Effector memory CD8-positive, alpha-beta T cell (primary cell): ENCODE results near the gene SCCPDH.
"Not testable (repeated sequence)": the region's sequence is repeated elsewhere in the genome, so short reads cannot be mapped to it uniquely, and the experiment has no call there.

Experiments used
- ATAC-seq: fragments of 150-1000 bp; cut with Tn5 transposase; replicated peaks from 2 replicates; pipeline ENCODE4 v1.10.0; 2021; ENCODE audit warnings: mild to moderate bottlenecking, moderate library complexity
- DNase-seq, 3 experiments: peaks; one replicate each; pipeline ENCODE4 v3.0.0; 2021
- H3K27ac Mint-ChIP-seq, 2 donors: one replicate each; pipeline ENCODE4 v1.8.0; 2022; ENCODE audit warnings: mild to moderate bottlenecking in 2 of 2, mixed read lengths in 2 of 2, moderate library complexity in 2 of 2
- H3K27me3 Mint-ChIP-seq, 2 donors: one replicate each; pipeline ENCODE4 v1.8.0; 2022; ENCODE audit warnings: mixed read lengths in 2 of 2
- H3K36me3 Mint-ChIP-seq: one replicate; pipeline ENCODE4 v1.8.0; 2022; ENCODE audit warnings: mild to moderate bottlenecking, moderate library complexity, mixed read lengths; ENCODE audit not compliant: insufficient read depth
- H3K4me1 Mint-ChIP-seq, 2 donors: one replicate each; pipeline ENCODE4 v1.8.0; 2022; ENCODE audit warnings: low read depth in 2 of 2, mixed read lengths in 2 of 2
- H3K4me3 Mint-ChIP-seq, 2 donors: one replicate each; pipeline ENCODE4 v1.8.0; 2022; ENCODE audit warnings: mild to moderate bottlenecking in 2 of 2, mixed read lengths in 2 of 2, moderate library complexity in 2 of 2
- H3K9me3 Mint-ChIP-seq, 2 donors: one replicate each; pipeline ENCODE4 v1.8.0; 2022; ENCODE audit warnings: mixed read lengths in 2 of 2

SCCPDH gene

DNA sequence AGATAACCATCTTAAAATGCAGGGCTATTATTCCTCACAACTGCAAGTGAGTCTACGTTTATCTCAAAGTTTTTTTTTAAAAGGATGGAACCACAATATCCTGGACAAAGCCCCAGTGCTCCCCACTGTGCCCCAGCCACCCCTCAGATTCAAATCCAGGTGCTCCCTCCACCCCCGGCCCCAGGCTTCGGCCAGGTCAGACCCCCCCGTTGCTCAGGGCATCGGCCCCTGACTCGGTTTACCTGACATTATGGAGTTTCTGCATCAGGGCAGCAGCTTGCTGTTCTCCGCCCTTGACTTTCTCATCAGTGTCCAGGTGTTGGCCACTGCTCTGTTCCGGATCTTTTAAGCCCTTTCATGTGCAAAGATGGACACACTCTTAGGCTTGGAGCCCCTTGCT lies 72.9 kb downstream of the SCCPDH start:
- Mint-ChIP-seq H3K9me3 (no peaks in the 10 kb centered on the region), H3K27me3 (peaks cover 15 to 32% of the 10 kb centered on the region in 2 donors), H3K4me1 (no peaks in the 10 kb centered on the region), H3K36me3 (no peaks in the 10 kb centered on the region), H3K27ac (no peak overlapping the region), H3K4me3 (no peak overlapping the region)
- ATAC-seq = no peak
- no peak for DNase-seq

DNA sequence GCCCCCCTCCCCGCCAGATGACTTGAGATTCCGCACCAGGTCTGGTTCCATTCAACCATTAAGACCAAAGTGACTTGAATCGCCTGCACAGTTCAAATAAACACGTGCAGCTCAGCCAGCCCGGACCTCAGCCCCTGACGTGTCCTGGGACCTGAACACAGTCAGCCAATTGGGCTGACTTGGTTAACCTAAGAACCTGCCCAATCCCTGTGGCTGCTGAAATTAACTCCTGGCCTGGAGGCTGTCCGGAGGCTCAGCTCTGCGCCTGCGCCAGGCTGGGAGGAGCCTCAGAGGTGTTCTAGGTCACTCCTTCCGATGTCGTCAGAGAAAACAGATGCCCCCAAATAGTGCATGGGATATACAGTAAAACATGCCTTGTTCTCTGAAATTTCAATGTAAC lies 73.4 kb downstream of the SCCPDH start:
- ATAC-seq = no peak
- Mint-ChIP-seq H3K4me1 (no peaks in the 10 kb centered on the region), H3K36me3 (no peaks in the 10 kb centered on the region), H3K27ac (no peak overlapping the region), H3K9me3 (no peaks in the 10 kb centered on the region), H3K27me3 (peaks cover 15 to 32% of the 10 kb centered on the region in 2 donors), H3K4me3 (no peak overlapping the region)
- DNase-seq = no peak

DNA sequence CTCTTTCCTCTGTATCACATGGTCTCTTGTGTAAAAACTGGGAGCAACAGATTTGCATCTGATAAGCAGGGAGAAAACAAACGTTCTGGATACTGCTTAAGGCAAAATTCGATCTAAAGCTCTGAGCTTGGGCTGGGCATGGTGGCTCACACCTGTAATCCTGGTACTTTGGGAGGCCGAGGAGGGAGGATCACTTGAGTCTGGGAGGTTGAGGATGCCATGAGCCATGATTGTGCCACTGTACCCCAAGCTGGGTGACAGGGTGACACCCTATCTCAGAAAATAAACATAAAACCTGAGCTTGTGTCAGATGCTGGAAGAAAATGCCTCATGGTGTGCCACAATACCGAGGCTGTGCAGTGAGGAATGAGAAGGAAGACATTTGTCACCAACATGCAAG lies 73.9 kb downstream of the SCCPDH start:
- Mint-ChIP-seq H3K4me3 (no peak overlapping the region), H3K27me3 (peaks cover 15 to 28% of the 10 kb centered on the region in 2 donors), H3K36me3 (no peaks in the 10 kb centered on the region), H3K9me3 (no peaks in the 10 kb centered on the region), H3K27ac (no peak overlapping the region), H3K4me1 (no peaks in the 10 kb centered on the region)
- no peak for DNase-seq
- no peak for ATAC-seq

DNA sequence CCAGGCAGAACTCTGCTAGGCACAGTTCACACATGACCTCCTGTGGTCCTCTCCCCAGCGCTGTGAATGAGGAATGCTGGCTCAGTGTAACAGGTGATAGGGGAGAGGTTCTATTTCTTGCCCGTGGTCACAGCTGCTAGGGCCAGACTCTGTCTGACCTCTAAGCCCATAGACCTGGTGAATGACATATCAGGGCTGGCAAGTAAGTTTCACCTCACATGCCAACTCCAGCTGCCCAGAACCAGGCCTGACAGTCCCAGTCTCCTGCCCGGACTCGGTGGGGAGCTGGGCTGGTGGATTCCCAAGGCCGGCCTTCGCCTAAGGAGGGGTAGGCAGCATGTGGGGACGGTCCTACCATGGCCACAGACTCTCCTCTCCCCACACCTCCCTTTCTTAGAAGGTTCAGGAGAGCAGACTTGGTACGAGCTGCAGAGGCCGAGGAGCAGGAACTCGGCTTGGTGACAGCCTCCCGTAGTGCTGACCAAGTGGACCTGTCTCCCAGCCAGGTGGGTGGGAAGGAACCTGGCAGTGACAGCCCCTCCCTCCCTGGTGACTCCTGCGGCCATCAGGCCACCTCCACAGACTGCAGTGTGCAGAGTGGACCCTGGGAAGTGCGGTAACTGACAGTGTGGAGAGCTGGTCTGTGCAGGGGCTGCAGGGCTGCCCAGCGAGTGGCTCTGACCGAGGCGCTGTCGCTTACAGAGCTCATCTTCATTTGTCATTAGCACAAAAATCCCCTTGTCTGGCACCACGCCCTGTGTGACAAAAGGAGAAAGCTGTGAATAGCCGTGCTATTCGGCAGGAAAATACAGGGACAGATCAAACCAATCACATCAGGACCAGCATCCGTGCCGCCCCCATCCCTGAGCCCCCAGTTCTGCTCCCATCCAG lies 74.6 kb downstream of the SCCPDH start:
- Mint-ChIP-seq H3K4me3 (no peak overlapping the region), H3K27me3 (peaks cover 15 to 24% of the 10 kb centered on the region in 2 donors), H3K9me3 (no peaks in the 10 kb centered on the region), H3K36me3 (no peaks in the 10 kb centered on the region), H3K4me1 (no peaks in the 10 kb centered on the region), H3K27ac (no peak overlapping the region)
- DNase-seq = no peak
- ATAC-seq = no peak

DNA sequence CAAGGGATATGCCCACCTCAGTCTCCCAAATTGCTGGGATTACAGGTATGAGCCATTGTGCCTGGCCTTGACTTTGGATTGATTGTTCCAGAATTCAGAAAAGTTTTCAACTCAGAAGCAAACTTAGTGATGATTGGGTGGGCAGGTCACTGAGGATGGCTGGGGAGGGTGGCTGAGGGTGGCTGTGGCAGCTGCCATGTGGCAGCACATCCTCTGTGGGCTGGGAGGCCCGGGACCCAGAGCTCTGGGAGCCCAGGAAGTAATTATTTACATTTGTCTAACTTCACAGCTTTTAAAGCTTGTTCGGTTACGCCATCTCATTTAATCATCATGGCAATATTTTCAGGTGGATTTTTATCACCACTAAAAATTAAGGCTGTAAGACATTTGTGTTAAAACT lies 76.1 kb downstream of the SCCPDH start:
- no peak for ATAC-seq
- no peak overlapping the region for H3K4me3 Mint-ChIP-seq
- H3K4me1 Mint-ChIP-seq = no peaks in the 10 kb centered on the region
- no peak for DNase-seq
- no peaks in the 10 kb centered on the region for H3K36me3 Mint-ChIP-seq
- no peaks in the 10 kb centered on the region for H3K9me3 Mint-ChIP-seq
- H3K27me3 Mint-ChIP-seq = peaks cover 15 to 24% of the 10 kb centered on the region in 2 donors
- H3K27ac Mint-ChIP-seq = no peak overlapping the region

DNA sequence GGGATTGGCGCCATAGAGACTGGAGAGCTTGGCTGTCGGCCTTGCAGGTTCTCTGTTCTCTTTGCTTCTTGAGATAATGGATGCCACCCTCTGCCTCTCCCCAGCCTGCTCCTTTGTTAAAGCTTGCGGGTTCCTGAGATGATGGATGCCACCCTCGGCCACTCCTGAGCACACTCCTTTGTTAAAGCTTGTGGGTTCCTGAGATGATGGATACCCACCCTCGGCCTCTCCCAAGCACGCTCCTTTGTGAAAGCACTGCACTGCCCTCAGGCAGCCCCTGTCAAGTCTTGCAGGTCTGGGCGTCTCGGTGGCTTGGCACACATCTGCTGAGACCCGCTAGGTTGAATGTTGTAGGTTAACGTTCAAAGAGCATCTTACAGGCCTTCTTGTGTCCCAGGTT lies 76.5 kb downstream of the SCCPDH start:
- no peak overlapping the region for H3K27ac Mint-ChIP-seq
- DNase-seq (no peak), ATAC-seq (no peak)
- no peaks in the 10 kb centered on the region for H3K36me3 Mint-ChIP-seq
- H3K4me3 Mint-ChIP-seq = no peak overlapping the region
- H3K9me3 Mint-ChIP-seq = no peaks in the 10 kb centered on the region
- H3K27me3 Mint-ChIP-seq = peaks cover 15 to 24% of the 10 kb centered on the region in 2 donors
- no peaks in the 10 kb centered on the region for H3K4me1 Mint-ChIP-seq

DNA sequence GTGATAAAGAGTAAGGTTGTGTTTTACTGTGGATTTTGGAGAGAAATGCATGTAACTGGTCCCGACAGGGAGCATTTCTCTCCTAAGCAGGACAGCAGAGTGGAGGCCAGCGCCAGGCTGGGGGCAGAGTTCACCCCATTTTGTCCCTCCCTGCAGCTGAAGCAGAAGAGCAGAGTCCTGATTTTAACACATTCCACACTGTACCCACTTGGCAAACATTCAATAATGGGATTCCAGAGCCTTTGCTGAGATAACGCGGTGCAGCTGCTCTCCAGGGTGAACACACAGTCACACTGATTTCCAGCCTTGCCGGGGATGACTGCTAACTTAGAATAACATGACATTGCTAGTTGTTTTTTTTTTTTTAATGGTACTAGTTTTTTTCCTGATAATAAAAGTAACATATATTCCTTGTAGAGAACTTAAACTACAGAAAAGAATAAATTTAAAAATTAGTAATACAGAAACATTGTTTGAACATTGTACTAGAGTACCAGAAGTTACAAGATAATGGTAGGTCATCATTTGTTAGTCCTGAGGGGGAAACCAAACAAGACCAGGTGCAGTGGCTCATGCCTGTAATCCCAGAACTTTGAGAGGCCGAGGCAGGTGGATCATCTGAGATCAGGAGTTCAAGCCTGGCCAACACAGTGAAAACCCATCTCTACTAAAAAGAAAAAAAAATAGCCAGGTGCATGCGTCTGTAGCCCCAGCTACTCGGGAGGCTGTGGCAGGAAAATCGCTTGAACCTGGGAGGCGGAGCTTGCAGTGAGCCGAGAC lies 77.2 kb downstream of the SCCPDH start:
- ATAC-seq = no peak
- no peak overlapping the region for H3K27ac Mint-ChIP-seq
- H3K36me3 Mint-ChIP-seq = no peaks in the 10 kb centered on the region
- peaks cover 15 to 24% of the 10 kb centered on the region in 2 donors for H3K27me3 Mint-ChIP-seq
- no peaks in the 10 kb centered on the region for H3K9me3 Mint-ChIP-seq
- H3K4me3 Mint-ChIP-seq = no peak overlapping the region
- no peaks in the 10 kb centered on the region for H3K4me1 Mint-ChIP-seq
- no peak for DNase-seq

DNA sequence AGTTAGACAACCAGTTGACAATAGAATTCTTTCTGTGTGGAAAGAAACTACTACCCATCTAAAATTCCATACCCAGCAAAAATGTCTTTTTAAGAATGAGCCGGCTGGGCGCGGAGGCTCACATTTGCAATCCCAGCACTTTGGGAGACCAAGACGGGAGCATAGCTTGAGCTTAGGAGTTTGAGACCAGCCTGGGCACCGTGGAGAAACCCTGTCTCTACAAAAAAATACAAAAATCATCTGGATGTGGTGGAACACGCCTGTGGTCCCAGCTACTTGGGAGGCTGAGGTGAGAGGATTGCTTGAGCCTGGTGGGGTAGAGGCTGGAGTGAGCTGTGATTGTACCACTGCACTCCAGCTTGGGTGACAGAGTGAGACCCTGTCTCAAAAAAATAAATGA lies 79.2 kb downstream of the SCCPDH start:
- Mint-ChIP-seq H3K36me3 (no peaks in the 10 kb centered on the region), H3K27ac (no peak overlapping the region), H3K4me1 (no peaks in the 10 kb centered on the region), H3K27me3 (peaks cover 15 to 29% of the 10 kb centered on the region in 2 donors), H3K4me3 (no peak overlapping the region), H3K9me3 (no peaks in the 10 kb centered on the region)
- DNase-seq (no peak), ATAC-seq (no peak)

DNA sequence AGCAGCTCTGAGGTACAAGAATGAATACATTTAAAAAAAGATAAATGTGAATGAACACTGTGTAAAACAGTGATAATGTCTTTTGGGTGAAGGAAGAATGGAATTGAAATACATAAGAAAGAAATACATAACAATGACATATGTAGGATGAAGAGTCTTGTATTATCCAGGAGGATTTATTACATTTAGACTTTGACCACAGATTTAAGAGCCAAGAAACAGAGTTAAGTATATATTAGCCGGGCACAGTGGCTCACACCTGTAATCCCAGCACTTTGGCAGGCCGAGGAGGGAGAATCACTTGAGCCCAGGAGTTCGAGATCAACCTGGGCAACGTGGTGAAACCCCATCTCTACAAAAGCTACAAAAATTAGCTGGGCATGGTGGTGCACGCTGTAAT lies 79.7 kb downstream of the SCCPDH start:
- ATAC-seq (no peak), DNase-seq (no peak)
- Mint-ChIP-seq H3K4me1 (no peaks in the 10 kb centered on the region), H3K27me3 (peaks cover 12 to 29% of the 10 kb centered on the region in 2 donors), H3K36me3 (no peaks in the 10 kb centered on the region), H3K9me3 (no peaks in the 10 kb centered on the region), H3K27ac (no peak overlapping the region), H3K4me3 (no peak overlapping the region)

DNA sequence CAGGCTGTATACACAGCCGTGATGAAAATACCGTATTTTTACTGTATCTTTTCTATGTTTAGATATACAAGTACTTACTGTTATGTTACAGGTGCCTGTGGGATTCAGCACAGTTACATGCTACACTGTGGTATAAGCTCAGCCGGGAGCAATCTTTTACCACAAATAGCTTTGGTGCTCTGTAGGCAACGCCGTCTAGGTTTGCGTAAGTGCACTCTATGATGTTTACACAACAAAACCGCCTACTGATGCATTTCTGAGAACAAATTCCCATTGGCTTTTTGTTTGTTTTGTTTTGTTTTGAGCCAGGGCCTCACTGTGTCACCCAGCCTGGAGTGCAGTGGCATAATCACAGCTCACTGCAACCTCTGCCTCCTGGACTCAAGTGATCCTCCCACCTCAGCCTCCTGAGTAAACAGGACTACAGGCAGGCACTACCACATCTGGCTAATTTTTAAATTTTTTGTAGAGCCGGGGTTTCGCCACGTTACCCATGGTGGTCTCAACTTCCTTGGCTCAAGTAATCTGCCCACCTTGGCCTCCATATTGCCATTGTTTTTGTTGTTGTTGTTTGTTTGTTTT lies 81.0 kb downstream of the SCCPDH start:
- H3K4me1 Mint-ChIP-seq = no peaks in the 10 kb centered on the region
- DNase-seq (no peak), ATAC-seq (no peak)
- no peak overlapping the region for H3K27ac Mint-ChIP-seq
- peaks cover 5 to 22% of the 10 kb centered on the region in 2 donors for H3K27me3 Mint-ChIP-seq
- no peaks in the 10 kb centered on the region for H3K36me3 Mint-ChIP-seq
- no peak overlapping the region for H3K4me3 Mint-ChIP-seq
- H3K9me3 Mint-ChIP-seq = no peaks in the 10 kb centered on the region

DNA sequence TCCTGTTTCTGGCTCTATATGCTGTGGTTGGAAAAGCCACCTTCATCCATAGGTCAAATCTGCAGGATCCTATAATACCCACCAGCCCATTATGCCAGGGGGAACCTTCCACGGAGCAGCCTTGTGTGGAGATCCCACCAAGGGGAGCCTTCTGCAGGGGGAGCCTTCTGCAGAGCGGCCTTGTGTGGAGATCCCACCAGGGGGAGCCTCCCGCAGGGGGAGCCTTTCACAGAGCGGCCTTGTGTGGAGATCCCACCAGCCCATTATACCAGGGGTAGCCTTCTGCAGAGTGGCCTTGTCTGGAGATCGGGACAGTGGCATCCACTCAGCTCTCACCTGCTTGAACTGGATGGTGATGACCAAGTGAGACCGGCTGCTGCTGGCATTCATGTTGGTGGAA lies 85.3 kb downstream of the SCCPDH start:
- H3K4me3 Mint-ChIP-seq = no peak overlapping the region
- ATAC-seq (no peak), DNase-seq (no peak)
- no peak overlapping the region for H3K27ac Mint-ChIP-seq
- no peaks in the 10 kb centered on the region for H3K4me1 Mint-ChIP-seq
- H3K27me3 Mint-ChIP-seq = peaks cover 21 to 53% of the 10 kb centered on the region in 2 donors
- H3K9me3 Mint-ChIP-seq = no peaks in the 10 kb centered on the region
- H3K36me3 Mint-ChIP-seq = no peaks in the 10 kb centered on the region

DNA sequence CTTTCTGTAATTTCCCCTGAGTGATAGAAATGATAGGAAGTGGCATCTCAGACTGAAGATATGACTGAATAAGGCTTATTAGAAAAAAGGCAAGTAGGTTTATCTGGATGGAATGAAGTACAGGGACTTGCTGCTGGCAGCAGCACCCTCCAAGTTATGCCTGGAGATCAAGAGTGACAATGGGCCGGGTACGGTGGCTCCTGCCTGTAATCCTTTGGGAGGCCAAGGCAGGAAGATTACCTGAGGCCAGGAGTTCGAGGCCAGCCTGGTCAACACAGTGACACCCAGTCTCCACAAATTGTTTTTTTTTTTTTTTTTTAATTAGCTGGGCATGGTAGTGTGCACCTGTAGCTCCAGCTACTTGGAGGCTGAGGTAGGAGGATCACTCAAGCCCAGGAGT lies 87.8 kb downstream of the SCCPDH start:
- no peaks in the 10 kb centered on the region for H3K36me3 Mint-ChIP-seq
- no peak overlapping the region for H3K27ac Mint-ChIP-seq
- DNase-seq (no peak), ATAC-seq (no peak)
- H3K27me3 Mint-ChIP-seq = peaks cover 31 to 61% of the 10 kb centered on the region in 2 donors
- no peak overlapping the region for H3K4me3 Mint-ChIP-seq
- H3K4me1 Mint-ChIP-seq = no peaks in the 10 kb centered on the region
- H3K9me3 Mint-ChIP-seq = peaks cover 0 to 3% of the 10 kb centered on the region in 2 donors

DNA sequence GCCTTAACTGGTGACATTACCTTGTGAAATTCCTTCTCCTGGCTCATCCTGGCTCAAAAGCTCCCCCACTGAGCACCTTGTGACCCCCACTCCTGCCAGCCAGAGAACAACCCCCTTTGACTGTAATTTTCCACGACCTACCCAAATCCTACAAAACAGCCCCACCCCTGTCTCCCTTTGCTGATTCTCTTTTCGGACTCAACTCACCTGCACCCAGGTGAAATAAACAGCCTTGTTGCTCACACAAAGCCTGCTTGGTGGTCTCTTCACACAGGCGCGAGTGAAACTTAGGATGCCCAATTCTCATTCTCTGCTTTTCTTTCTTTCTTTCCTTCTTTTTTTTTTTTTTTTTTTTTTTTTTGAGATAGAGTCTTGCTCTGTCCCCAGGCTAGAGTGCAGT lies 89.1 kb downstream of the SCCPDH start:
- not testable (repeated sequence) for H3K4me1 Mint-ChIP-seq, DNase-seq, H3K4me3 Mint-ChIP-seq, ATAC-seq, H3K36me3 Mint-ChIP-seq, H3K27ac Mint-ChIP-seq
- peaks cover 0 to 11% of the 10 kb centered on the region in 2 donors for H3K9me3 Mint-ChIP-seq
- peaks cover 31 to 48% of the 10 kb centered on the region in 2 donors for H3K27me3 Mint-ChIP-seq
